Measurements from ENCODE around the gene NKX3-2.

The NKX3-2 gene

DNA sequence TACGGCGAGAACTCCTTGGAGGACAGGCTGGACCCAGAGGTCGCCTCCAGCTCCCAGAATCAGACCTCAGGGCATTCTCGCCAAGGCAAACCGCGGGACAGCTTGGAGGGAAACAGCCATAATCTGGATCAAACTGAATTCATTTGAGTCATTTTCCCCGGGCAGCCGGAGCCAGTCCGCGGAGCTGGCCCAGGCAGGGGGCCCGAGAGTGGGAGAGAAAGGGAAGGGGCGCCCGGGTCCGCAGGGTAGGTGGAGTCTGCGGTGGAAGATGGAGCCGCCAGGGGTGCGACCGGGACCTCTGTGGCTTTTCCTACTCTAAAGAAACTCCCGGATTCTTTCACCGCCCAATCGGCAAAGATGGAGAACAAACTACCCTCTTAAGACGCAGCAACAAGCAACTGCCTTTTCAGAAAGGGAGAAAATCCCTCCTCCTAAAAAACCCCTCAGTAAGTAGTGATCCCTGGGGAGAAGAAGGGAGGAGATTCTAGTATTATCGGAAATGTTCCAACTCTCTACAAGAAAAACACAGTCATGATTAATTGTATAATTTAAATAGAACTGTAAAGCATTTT, 5.2 kb downstream of the NKX3-2 start:
- TF ChIP-seq OSR1 (CRISPR knock-in tag; IDR thresholded peaks at IDR 0.05) (no peak), BACH2 (CRISPR knock-in tag; IDR thresholded peaks at IDR 0.05; ENCODE audit: borderline replicate concordance) (no peak), ZNF565 (CRISPR knock-in tag; conservative IDR thresholded peaks at IDR 0.05; ENCODE audit: low read depth) (no peak), TOX (CRISPR knock-in tag; IDR thresholded peaks at IDR 0.05; ENCODE audit: borderline replicate concordance) (no peak), GLIS3 (CRISPR knock-in tag; IDR thresholded peaks at IDR 0.05) (no peak), ZFP3 (CRISPR knock-in tag; IDR thresholded peaks at IDR 0.05) (no peak), TSHZ2 (CRISPR knock-in tag; IDR thresholded peaks at IDR 0.05) (no peak), ESRRG (CRISPR knock-in tag; IDR thresholded peaks at IDR 0.05) (no peak), CSDC2 (CRISPR knock-in tag; IDR thresholded peaks at IDR 0.05) (no peak), PPARA (CRISPR knock-in tag; IDR thresholded peaks at IDR 0.05; ENCODE audit: borderline replicate concordance) (no peak), PATZ1 (CRISPR knock-in tag; IDR thresholded peaks at IDR 0.05; ENCODE audit: borderline replicate concordance) (no peak), ISL1 (CRISPR knock-in tag; IDR thresholded peaks at IDR 0.05) (no peak)
- ATAC-seq: no peak

DNA sequence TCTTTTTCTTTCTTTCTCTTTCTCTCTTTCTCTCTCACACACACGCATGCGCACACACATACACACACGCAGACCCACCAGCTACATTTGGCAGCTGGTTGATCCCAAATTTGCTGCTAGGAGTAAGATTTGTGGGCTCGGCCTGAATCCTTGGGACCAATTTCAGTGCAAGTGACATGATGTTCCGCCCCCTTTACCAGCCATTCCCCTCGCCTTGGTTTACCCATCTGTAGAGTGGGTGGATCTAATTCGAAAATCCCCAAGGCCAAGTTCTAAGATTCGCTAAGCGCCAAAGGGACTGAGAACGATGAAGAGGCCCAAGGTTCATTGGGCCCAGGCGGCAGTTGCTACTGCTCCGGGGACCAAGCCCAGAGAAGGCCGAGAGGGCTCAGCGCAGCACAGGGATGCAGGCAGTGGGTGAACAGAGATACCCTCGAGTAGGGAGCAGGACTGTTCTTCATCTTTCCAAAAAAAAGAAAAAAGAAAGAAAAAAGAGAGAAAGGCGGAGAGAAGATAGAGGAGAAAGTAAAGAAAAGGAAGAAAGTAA, 5.8 kb downstream of the NKX3-2 start:
- no peak for TF ChIP-seq PATZ1 (CRISPR knock-in tag; IDR thresholded peaks at IDR 0.05; ENCODE audit: borderline replicate concordance)
- TF ChIP-seq CREB5 (CRISPR knock-in tag; IDR thresholded peaks at IDR 0.05; ENCODE audit: low read depth): no peak
- TF ChIP-seq, protein P1, sequence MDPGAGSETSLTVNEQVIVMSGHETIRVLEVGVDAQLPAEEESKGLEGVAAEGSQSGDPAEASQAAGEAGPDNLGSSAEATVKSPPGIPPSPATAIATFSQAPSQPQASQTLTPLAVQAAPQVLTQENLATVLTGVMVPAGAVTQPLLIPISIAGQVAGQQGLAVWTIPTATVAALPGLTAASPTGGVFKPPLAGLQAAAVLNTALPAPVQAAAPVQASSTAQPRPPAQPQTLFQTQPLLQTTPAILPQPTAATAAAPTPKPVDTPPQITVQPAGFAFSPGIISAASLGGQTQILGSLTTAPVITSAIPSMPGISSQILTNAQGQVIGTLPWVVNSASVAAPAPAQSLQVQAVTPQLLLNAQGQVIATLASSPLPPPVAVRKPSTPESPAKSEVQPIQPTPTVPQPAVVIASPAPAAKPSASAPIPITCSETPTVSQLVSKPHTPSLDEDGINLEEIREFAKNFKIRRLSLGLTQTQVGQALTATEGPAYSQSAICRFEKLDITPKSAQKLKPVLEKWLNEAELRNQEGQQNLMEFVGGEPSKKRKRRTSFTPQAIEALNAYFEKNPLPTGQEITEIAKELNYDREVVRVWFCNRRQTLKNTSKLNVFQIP (CRISPR knock-in tag; IDR thresholded peaks at IDR 0.05; ENCODE audit: borderline replicate concordance, low read depth): no peak
- TF ChIP-seq ZFP30 (CRISPR knock-in tag; IDR thresholded peaks at IDR 0.05): no peak
- TF ChIP-seq TSHZ2 (CRISPR knock-in tag; IDR thresholded peaks at IDR 0.05): no peak
- TF ChIP-seq TOX (CRISPR knock-in tag; IDR thresholded peaks at IDR 0.05; ENCODE audit: borderline replicate concordance): no peak
- TF ChIP-seq ZFP3 (CRISPR knock-in tag; IDR thresholded peaks at IDR 0.05): no peak
- TF ChIP-seq ZNF8 (CRISPR knock-in tag; IDR thresholded peaks at IDR 0.05): no peak
- TF ChIP-seq PPARA (CRISPR knock-in tag; IDR thresholded peaks at IDR 0.05; ENCODE audit: borderline replicate concordance): no peak
- no peak for TF ChIP-seq ZNF565 (CRISPR knock-in tag; conservative IDR thresholded peaks at IDR 0.05; ENCODE audit: low read depth)
- TF ChIP-seq BACH2 (CRISPR knock-in tag; IDR thresholded peaks at IDR 0.05; ENCODE audit: borderline replicate concordance): no peak
- no peak for ATAC-seq
